Neural cell (in vitro differentiated cells): Measurements from ENCODE around the gene NCBP1. TPM values are rescaled to one million over a fixed set of nuclear protein-coding genes. Genes with fewer than 3 reads are reported as not detected.

Experiments
- H2AFZ ChIP-seq: fragments of 200-600, 300-800 bp; sonication (generic), shearing (Covaris generic); 2 replicates; pipeline ENCODE4 v1.6.0; 2014; ENCODE audit warnings: low read depth, mild to moderate bottlenecking, antibody characterized with exemption, low read length, moderate library complexity
- H3F3A ChIP-seq: fragments of 200-600 bp; shearing (Covaris generic); 2 replicates; pipeline ENCODE4 v1.6.1; 2016; ENCODE audit warnings: mild to moderate bottlenecking, moderate library complexity, mixed read lengths, antibody characterized with exemption, low read length; ENCODE audit not compliant: insufficient read depth, poor library complexity, severe bottlenecking
- H3K27ac ChIP-seq: fragments of 200-600, 300-800 bp; sonication (generic), shearing (Covaris generic); 2 replicates; pipeline ENCODE4 v1.5.1; 2014; ENCODE audit warnings: mild to moderate bottlenecking, low read length, moderate library complexity
- H3K27me3 ChIP-seq: fragments of 300-800, 200-600 bp; sonication (generic), shearing (Covaris generic); 2 replicates; pipeline ENCODE4 v1.6.0; 2014; ENCODE audit warnings: mild to moderate bottlenecking, low read depth, low read length, moderate library complexity; ENCODE audit not compliant: insufficient read depth
- H3K36me3 ChIP-seq: fragments of 300-800, 200-600 bp; sonication (generic), shearing (Covaris generic); 2 replicates; pipeline ENCODE4 v1.5.1; 2014; ENCODE audit warnings: mild to moderate bottlenecking, antibody characterized with exemption, low read length, moderate library complexity; ENCODE audit not compliant: insufficient read depth
- H3K4me2 ChIP-seq: fragments of 300-800, 200-600 bp; sonication (generic), shearing (Covaris generic); 2 replicates; pipeline ENCODE4 v1.6.0; 2014; ENCODE audit warnings: mild to moderate bottlenecking, low read length
- H3K4me3 ChIP-seq: fragments of 300-800, 200-600 bp; sonication (generic), shearing (Covaris generic); 2 replicates; pipeline ENCODE4 v1.5.1; 2014; ENCODE audit warnings: mild to moderate bottlenecking, low read length, moderate library complexity
- H3K79me2 ChIP-seq: fragments of 200-600 bp; shearing (Covaris generic); replicated peaks from 2 replicates; pipeline ENCODE4 v1.6.0; 2014; ENCODE audit warnings: mild to moderate bottlenecking, low read length, moderate library complexity; ENCODE audit not compliant: insufficient read depth
- H3K9ac ChIP-seq: fragments of 300-800, 200-600 bp; sonication (generic), shearing (Covaris generic); 2 replicates; pipeline ENCODE4 v1.6.1; 2016; ENCODE audit warnings: mild to moderate bottlenecking, low read length, mixed read lengths
- H3K9me2 ChIP-seq: fragments of 200-600 bp; shearing (Covaris generic); 2 replicates; pipeline ENCODE4 v1.6.1; 2016; ENCODE audit warnings: mild to moderate bottlenecking, low read length, mixed read lengths; ENCODE audit not compliant: insufficient read depth
- H3K9me3 ChIP-seq: fragments of 200-600, 300-800 bp; sonication (generic), shearing (Covaris generic); 2 replicates; pipeline ENCODE4 v1.6.1; 2016; ENCODE audit warnings: mild to moderate bottlenecking, mixed run types, low read length, moderate library complexity, mixed read lengths
- H4K20me1 ChIP-seq: fragments of 200-600 bp; shearing (Covaris generic); 2 replicates; pipeline ENCODE4 v1.6.1; 2016; ENCODE audit warnings: mild to moderate bottlenecking, mixed run types; ENCODE audit not compliant: insufficient read depth
- CTCF ChIP-seq: fragments of 450-650 bp; IDR thresholded peaks from 2 replicates; pipeline ENCODE4 v1.5.1; 2014; ENCODE audit warnings: antibody characterized with exemption, mild to moderate bottlenecking, moderate library complexity; ENCODE audit not compliant: poor library complexity, severe bottlenecking
- EP300 ChIP-seq: fragments of 450-650 bp; conservative IDR thresholded peaks from 2 replicates; pipeline ENCODE4 v1.6.1; 2014; ENCODE audit warnings: antibody characterized with exemption, mild to moderate bottlenecking, moderate library complexity; ENCODE audit not compliant: poor library complexity, severe bottlenecking
- EZH2 ChIP-seq: fragments of 200-600, 300-800 bp; shearing (Covaris generic), sonication (generic); IDR thresholded peaks from 2 replicates; pipeline ENCODE4 v1.6.1; 2014; ENCODE audit warnings: antibody characterized with exemption, low read length, borderline replicate concordance, mild to moderate bottlenecking; ENCODE audit not compliant: insufficient read depth, poor library complexity, severe bottlenecking
- MXI1 ChIP-seq: fragments of 450-650 bp; conservative IDR thresholded peaks from 2 replicates; pipeline ENCODE4 v1.6.1; 2014; ENCODE audit warnings: antibody characterized with exemption, mild to moderate bottlenecking; ENCODE audit not compliant: poor library complexity, severe bottlenecking
- POLR2AphosphoS5 ChIP-seq: IDR thresholded peaks from 2 replicates; pipeline ENCODE4 v1.6.1; 2012
- RAD21 ChIP-seq: fragments of 450-650 bp; conservative IDR thresholded peaks from 2 replicates; pipeline ENCODE4 v1.6.1; 2014; ENCODE audit warnings: antibody characterized with exemption, mild to moderate bottlenecking, moderate library complexity
- REST ChIP-seq: IDR thresholded peaks from 2 replicates; pipeline ENCODE4 v1.6.1; 2012; ENCODE audit warnings: borderline replicate concordance
- SMC3 ChIP-seq: fragments of 450-650 bp; conservative IDR thresholded peaks from 2 replicates; pipeline ENCODE4 v1.6.1; 2014; ENCODE audit warnings: antibody characterized with exemption, mild to moderate bottlenecking, moderate library complexity; ENCODE audit not compliant: poor library complexity
- TAF1 ChIP-seq: IDR thresholded peaks from 2 replicates; pipeline ENCODE4 v1.6.1; 2012; ENCODE audit warnings: low read depth
- polyA plus RNA-seq: library from polyadenylated mRNA; depleted of rRNA; stranded (reverse); fragments of >200 nt; gene quantifications from 2 replicates; pipeline ENCODE4 v1.2.3, GENCODE V29; 2014

NCBP1 gene
- polyA plus RNA-seq, 1 donor from 2014 or later, result 30.6 TPM

GRCh38 chr9:97668485-97668884, 34.9 kb downstream of the NCBP1 start:
- Histone ChIP-seq H3K4me2 (no peak overlapping the region), H3K4me3 (no peak overlapping the region), H2AFZ (no peak overlapping the region), H3F3A (no peaks in the 10 kb centered on the region), H3K9me2 (no peaks in the 10 kb centered on the region), H3K27me3 (no peaks in the 10 kb centered on the region), H3K79me2 (no peaks in the 10 kb centered on the region), H3K27ac (no peak overlapping the region), H4K20me1 (no peaks in the 10 kb centered on the region), H3K36me3 (peaks cover 21% of the 10 kb centered on the region), H3K9ac (no peak overlapping the region), H3K9me3 (no peaks in the 10 kb centered on the region)
- TF ChIP-seq REST (no peak), MXI1 (no peak), EP300 (no peak), CTCF (no peak), SMC3 (no peak), POLR2AphosphoS5 (no peak), EZH2 (no peak), RAD21 (no peak), TAF1 (no peak)

GRCh38 chr9:97670586-97670985, 37.0 kb downstream of the NCBP1 start:
- no peak overlapping the region for H3K27ac ChIP-seq
- no peaks in the 10 kb centered on the region for H3K9me3 ChIP-seq
- H3K4me3 ChIP-seq, result no peak overlapping the region
- H3K36me3 ChIP-seq, result peaks cover 28% of the 10 kb centered on the region
- no peaks in the 10 kb centered on the region for H3K9me2 ChIP-seq
- no peak overlapping the region for H3K9ac ChIP-seq
- H2AFZ ChIP-seq, result no peak overlapping the region
- H3K27me3 ChIP-seq, result no peaks in the 10 kb centered on the region
- no peaks in the 10 kb centered on the region for H3F3A ChIP-seq
- H4K20me1 ChIP-seq, result no peaks in the 10 kb centered on the region
- no peak overlapping the region for H3K4me2 ChIP-seq
- no peaks in the 10 kb centered on the region for H3K79me2 ChIP-seq
- no peak for TF ChIP-seq TAF1
- TF ChIP-seq SMC3, result no peak
- no peak for TF ChIP-seq EZH2
- TF ChIP-seq RAD21, result no peak
- TF ChIP-seq REST, result no peak
- TF ChIP-seq MXI1, result no peak
- no peak for TF ChIP-seq EP300
- TF ChIP-seq CTCF, result no peak
- no peak for TF ChIP-seq POLR2AphosphoS5
